Liver (tissue), 3 donors: ENCODE data around the gene SLC38A11.
"Not testable (repeated sequence)": the region's sequence is repeated elsewhere in the genome, so short reads cannot be mapped to it uniquely, and the experiment has no call there.

Experiments
- CTCF ChIP-seq: fragments of 150-350 bp; IDR thresholded peaks from 2 replicates; pipeline ENCODE4 v1.5.1; 2017; ENCODE audit warnings: improper control_type of control experiment, low read depth, low read length; ENCODE audit not compliant: missing input control
- FOXA1 ChIP-seq: IDR thresholded peaks from 2 replicates; pipeline ENCODE4 v1.6.1; 2016; ENCODE audit warnings: antibody characterized with exemption
- NR2F2 ChIP-seq: IDR thresholded peaks from 2 replicates; pipeline ENCODE4 v1.6.1; 2016; ENCODE audit warnings: antibody characterized with exemption
- REST ChIP-seq: IDR thresholded peaks from 2 replicates; pipeline ENCODE4 v1.6.1; 2016; ENCODE audit warnings: antibody characterized with exemption, mild to moderate bottlenecking
- TAF1 ChIP-seq: conservative IDR thresholded peaks from 2 replicates; pipeline ENCODE4 v1.6.1; 2016; ENCODE audit warnings: antibody characterized with exemption, mild to moderate bottlenecking
- donor health status: healthy.
- donor health status: healthy.

GRCh38 chr2:164986027-164986426 lies 30.7 kb upstream of the SLC38A11 start:
- not testable (repeated sequence) for TF ChIP-seq CTCF, REST, FOXA1, TAF1, NR2F2
